NCI-H2227 treated with DMSO at 0.1 percent for 48 hours (cell line): Measurements from ENCODE around the gene NEK7.

Experiments used
- DNase-seq: peaks from one replicate; lab custom pipeline; 2025; lab: John Stamatoyannopoulos, UW

NEK7 gene

GRCh38 chr1:198143797-198144196 is 13.0 kb upstream of the NEK7 start:
- DNase-seq, result no peak

DNA sequence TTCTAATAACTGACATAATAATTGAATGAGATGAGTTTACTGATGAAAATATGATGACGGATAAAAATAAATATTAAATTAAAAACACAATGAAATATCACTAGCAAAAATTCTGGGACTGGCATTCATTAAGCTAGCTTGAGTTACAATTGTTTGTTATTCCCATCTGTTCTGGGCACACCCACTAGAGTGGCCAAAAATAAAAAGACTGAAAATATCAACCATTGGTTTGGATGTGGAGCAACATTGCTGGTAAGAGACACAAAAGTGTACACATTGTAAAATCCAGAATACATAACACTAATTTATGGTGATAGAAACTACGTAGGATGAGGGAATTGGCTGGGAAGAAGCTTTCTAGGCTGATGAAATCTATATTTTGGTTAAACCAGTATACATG is 9.6 kb upstream of the NEK7 start:
- no peak for DNase-seq

DNA sequence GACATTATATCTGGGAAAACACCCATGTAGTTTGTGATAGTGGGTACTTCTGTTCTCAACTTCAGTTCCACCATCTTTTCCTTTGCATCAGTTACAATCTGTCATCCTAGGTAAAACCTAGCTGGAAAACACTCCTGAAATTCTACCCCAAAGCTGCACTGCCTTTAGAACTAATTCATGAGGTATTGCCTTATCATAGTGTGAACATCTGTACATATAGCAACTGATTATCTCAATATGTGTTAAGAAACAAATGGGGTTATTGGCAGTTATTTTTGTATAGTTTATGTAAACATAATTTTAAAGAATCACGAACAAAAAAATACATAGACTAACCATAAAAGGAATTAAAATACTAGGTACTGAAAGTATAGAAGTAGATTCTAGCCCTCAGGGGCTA is 6.4 kb upstream of the NEK7 start:
- no peak for DNase-seq

GRCh38 chr1:198151688-198152087 is 5.1 kb upstream of the NEK7 start:
- no peak for DNase-seq

DNA sequence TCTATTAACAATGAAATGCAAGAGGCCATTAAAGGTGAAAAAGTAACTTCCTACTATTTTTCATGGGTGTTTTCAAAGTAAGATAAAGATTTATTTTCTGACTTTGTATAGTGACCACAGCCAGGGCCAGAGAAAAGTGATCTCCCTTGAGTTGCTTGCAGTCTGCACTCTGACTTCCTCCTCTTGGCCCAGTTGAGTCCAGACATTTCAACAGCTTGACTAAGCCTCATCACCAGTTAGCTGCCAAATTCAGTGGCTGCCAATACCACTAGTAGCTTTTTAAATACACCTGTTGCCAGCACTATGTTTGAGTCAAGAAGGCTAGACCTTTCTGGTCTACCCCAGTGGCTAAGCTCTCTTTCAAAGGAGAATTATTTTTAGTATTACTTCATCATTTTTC is 3.7 kb upstream of the NEK7 start:
- DNase-seq, result no peak

DNA sequence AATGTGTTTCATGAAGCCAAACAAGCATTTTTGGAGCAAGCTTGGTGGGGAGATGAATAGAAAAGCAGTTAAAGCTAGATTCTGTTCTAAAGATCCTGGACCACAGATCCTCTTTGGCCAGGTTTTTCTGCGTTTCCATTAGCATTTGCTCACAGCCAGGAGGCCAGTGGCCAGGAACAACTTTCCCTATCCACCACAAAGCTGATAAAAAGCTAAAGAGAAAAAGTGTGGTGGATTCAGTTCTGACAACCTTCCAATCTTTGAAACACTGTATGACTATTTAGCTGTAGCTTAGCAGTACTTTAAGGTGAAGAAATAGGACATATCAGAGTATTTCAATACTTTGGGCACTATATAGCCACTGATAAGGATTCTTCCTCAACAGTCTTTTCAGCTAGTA is 3.0 kb upstream of the NEK7 start:
- DNase-seq, result no peak

GRCh38 chr1:198155253-198155652 is 1.5 kb upstream of the NEK7 start:
- DNase-seq, result no peak

GRCh38 chr1:198156111-198156744 is 570 bp upstream of the NEK7 start:
- peak; percentile 57 for DNase-seq

DNA sequence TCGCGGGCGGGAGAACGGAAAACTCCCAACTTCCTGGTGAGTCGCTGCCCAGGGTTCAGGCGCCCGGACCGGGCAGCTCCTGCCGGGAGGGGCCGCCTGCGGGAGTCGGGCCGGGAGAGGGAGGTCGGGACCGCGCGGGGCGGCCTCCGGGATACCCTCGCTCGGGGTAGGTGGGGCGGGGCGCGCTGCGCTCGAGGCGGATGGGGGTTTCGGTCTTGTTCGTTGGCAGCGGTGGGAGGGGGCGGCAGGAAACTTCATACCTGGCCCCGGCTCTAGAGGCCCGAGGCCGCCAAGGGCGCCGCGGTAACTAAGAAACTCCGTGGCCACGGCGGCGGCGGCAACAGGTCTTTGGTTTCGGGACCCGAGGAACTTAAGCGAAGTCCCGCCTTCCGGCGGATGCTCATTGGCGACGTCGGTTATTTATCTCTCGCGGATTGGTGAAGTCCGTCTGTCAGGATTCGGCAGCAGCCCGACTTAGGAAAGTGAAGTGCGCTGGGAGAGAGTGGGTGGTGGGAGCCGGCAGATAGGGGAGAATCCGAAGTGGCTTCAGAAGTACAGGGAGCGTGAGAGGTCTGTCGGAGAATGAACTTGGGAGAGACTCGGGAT is 546 bp downstream of the NEK7 start:
- peak; percentile 73 for DNase-seq

GRCh38 chr1:198157847-198158725 is 1.3 kb downstream of the NEK7 start:
- peak; percentile 16 for DNase-seq

DNA sequence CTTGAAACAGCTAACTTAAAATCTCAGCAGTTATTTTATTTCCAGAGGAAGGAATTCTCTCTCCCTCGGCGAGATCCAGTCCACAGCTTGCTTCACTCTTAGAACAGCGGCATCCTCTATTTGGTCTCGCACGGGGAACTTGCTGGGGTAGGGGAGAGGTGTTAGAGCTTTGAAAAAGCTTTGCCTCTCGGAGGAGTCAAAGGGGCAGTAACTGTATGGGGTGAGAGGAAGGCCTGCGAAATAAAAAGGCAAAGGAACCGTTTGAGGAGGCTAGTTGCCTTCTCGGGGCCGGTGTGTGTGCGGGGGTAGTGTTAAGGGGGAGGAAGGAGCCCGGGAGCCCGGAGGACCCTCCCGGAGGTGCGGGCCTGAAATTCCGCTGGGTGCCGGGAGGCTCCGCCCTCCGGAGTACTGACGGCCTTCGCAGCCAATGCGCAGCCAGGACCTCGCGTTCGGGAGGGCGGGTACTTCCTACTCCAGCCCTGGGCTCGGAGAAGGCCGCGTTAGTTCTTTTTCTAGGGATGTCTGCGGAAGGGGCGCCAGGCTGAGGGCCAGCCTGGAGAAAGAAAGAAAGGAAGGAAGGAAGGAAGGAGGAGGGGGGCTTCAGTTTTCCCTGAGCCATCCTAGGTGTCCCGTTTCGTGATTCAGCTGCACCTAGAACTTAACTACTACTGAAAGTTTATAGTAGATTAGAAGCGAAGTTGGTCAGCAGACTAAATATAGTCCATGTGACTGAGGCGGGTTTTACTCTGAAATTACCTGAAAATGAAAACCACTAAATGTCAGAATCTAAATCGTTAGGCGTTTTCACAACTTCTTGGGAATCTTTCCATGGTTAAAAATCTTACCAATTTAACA is 2.2 kb downstream of the NEK7 start:
- DNase-seq, result peak; percentile 93

DNA sequence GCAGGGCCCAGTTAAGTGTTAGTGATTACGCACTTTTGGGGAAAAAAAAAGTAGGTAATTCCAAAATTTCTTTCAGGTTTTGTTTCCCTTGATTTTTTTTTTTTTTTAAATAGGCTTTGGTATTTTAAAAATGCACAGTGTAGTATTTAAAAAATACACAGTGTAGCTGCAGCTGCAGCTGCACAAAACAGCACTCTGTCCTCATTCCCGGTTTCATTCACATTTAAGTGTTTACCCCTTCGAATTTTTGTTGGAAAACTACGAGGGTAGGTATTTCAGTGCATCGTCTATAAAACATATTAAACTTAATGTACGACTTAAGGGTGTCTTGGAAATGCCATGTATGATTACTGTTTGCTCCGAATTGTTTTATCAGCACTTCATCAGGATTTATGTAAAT is 3.4 kb downstream of the NEK7 start:
- no peak for DNase-seq

DNA sequence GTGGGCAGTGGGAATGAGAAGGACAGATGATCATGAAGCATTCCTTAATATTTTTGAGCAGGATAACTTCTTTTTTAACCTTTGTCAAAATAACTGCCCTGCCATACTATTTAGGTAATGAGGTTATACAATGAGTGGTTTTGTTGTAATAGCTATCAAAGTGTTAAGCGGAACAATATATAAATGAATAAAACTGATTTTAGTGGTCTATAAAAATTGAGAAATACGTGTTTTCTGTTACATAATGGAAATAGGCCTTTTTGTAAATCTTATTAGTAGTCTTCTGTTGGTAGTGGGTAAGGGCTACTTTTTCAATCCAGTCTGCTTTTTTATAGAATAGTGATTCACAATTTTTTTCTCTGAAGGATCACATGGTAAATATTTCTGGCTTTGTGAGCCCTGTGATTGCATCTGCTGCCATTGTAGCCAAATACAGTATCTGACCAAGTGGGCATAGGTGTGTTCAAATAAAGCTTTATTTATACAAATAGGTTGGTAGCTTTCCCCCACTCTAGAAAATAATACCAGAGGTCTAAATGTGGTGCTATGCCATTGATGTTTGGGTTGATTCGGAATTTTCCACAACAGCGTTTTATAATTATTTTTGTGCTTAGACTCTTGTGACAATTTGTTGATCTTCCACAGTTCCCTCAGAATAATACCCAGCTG is 4.3 kb downstream of the NEK7 start:
- no peak for DNase-seq

DNA sequence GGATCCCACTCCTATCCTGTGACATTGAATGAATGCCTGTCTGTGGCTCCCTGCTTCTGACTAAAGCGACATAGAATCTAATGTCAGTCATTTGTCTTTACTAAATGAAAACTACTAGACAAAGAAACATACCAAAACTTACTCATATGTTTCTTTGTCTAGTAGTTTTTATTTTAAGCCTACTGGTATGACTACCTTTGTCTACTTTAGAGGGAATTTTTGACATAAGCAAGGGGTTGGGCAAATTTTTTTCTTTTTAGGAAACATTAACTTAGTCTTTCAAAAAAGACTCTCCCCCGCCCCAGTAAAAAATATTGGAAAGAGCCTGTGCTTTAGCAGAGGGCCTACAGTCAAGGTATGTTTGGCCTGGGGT is 4.9 kb downstream of the NEK7 start:
- DNase-seq, result no peak

DNA sequence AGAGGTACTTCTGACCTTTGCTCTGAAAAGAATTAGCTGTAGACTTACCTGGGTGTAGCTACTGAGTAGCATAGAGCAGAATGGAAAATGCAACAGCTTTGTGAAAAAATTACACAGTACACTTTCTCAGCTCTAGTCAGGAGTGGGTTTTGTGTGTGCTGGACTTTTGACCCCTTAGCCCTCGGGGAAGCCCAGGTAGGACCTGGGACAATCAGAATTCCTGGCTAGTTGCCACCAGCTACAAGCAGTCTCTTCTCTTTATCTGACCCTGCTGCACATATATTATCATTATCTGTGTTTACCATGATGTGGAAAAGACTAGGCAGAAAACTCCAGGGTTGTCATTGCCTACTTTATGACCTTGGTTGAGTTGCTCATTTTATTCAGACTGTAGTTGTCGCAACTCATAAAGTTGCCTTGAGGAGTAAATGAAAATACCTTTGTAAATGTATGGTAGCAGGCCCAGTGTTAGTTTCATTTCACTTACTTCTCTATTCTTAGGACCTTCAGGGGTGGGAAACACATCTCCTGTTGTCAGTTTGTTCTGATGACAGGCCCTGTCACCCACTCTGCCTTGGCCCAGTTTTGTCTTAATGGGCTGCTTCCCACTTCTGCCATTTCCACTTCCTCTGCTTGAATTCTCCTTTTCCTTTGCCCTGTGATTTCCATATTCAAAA is 5.4 kb downstream of the NEK7 start:
- DNase-seq, result no peak

DNA sequence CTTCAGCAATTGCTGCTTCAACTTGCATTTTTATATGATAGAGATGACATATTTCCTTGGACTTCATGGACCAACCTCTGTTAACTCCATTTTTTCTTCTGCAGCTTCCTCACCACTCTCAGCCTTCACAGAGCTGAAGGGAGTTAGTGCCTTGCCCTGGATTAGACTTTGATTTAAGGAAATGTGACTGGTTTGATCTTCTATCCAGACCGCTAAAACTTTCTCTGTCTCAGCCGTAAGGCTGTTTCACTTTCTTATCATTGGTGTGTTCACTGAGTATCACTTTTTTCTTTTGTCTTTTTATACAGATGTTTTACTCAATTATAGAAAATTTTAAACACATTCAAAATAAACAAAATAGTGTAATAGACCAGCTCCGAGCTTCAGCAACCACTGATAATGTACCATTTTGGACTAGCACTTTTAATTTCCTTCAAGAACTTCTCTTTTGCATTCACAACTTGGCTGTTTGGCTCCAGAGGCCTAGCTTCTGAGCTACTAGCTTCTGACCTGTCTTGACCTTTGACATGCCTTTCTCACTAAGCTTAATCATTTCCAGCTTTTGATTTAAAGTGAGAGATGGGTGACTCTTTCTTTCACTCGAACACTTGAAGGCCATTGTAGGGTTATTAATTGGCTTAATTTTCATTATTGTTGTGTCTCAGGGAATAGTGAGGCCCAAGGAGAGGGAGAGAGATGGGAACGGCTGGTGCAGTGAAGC is 9.3 kb downstream of the NEK7 start:
- no peak for DNase-seq

- no peak for DNase-seq
Measured at GRCh38 chr1:198166900-198167299, 10.1 kb downstream of the NEK7 start.

- DNase-seq, result no peak
Measured at GRCh38 chr1:198167436-198167934, 10.7 kb downstream of the NEK7 start.

DNA sequence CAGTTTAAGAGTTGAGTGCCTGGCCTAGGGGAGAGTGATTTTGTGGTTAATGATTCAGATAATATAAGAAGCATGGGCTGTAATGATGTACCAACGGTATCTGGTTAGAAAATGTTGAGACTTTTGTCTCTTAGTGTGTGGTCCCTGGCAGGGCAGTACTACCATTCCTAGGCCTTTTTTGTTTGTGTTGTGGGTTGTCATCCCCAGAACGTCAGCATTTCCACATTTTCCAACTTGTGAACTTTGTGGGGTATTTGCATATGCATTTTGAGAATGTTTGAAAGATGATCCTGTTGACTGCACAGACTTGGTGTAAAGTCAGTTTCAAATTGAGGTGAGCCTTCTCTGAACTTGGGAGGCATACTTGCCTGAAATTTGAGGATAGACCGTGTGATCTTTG is 11.4 kb downstream of the NEK7 start:
- DNase-seq, result no peak

- no peak for DNase-seq
Measured at GRCh38 chr1:198169672-198170071, 12.9 kb downstream of the NEK7 start.
